ENCODE results near the gene CADPS2.

Gene CADPS2

GRCh38 chr7:122525355-122525754, 360.9 kb downstream of the CADPS2 start:
- no peak for DNase-seq (ENCODE audit: low spot score)

DNA sequence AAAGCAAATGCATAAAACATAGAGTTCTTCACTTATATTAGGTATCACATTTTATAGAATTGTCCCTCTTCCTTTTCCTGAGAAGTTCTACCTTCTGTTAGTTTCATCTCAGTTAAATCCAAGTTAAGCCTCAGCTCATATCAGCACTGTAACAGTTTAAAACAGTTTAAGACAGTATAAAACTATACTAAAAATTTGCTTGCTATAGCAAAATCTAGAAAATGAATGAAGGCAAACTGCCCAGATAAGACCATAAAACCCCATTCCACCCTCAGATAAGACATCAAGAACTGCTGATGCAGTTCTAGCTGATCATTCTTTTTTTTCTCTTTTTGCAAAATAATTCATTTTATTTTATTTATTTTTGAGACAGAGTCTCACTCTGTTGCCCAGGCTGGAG, 364.5 kb downstream of the CADPS2 start:
- DNase-seq (ENCODE audit: low spot score), result no peak

GRCh38 chr7:122520971-122521555, 365.2 kb downstream of the CADPS2 start:
- no peak for DNase-seq (ENCODE audit: low spot score)

GRCh38 chr7:122518488-122518887, 367.8 kb downstream of the CADPS2 start:
- no peak for DNase-seq (ENCODE audit: low spot score)

- DNase-seq (ENCODE audit: low spot score), result no peak
These were observed 368.7 kb downstream of the CADPS2 start for GRCh38 chr7:122517576-122517975.

DNA sequence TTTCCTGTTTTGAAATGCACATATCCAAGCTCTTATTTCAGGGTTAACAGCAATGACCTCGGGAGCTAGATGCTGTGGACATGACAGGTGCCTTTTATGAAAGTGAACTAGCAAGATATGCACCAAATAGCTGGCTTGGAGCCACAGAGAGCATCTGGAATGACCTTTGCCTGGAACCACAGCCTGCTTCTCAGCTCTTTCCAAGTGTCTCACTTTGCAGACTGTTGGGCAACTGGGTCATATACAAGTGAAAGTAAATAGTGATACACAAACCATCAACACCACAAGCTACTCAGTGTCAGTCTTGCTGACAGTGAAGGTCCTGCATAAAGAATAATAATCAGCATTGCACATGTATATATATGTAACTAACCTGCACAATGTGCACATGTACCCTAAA, 370.9 kb downstream of the CADPS2 start:
- DNase-seq (ENCODE audit: low spot score), result no peak

GRCh38 chr7:122511268-122511667, 375.0 kb downstream of the CADPS2 start:
- DNase-seq (ENCODE audit: low spot score), result no peak

GRCh38 chr7:122507591-122507990, 378.7 kb downstream of the CADPS2 start:
- no peak for DNase-seq (ENCODE audit: low spot score)

GRCh38 chr7:122492007-122492406, 394.3 kb downstream of the CADPS2 start:
- DNase-seq (ENCODE audit: low spot score), result no peak

- no peak for DNase-seq (ENCODE audit: low spot score)
These were observed 398.0 kb downstream of the CADPS2 start for GRCh38 chr7:122488241-122488640.

DNA sequence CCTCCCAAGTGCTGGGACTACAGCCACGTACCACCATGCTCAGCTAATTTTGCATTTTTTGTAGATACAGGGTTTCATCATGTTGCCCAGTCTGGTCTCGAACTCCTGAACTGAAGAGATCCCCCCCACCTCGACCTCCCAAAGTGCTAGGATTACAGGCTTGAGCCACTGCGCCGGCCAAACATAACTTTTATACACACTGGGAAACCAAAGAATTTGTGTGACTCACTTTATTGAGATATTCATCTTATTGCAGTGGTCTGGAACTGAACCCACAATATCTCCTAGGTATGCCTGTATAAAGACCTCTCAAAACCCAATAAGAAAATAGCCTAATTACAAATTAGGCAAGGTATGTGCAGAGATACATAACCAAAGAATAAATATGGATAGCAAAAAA, 399.1 kb downstream of the CADPS2 start:
- DNase-seq (ENCODE audit: low spot score), result no peak

DNA sequence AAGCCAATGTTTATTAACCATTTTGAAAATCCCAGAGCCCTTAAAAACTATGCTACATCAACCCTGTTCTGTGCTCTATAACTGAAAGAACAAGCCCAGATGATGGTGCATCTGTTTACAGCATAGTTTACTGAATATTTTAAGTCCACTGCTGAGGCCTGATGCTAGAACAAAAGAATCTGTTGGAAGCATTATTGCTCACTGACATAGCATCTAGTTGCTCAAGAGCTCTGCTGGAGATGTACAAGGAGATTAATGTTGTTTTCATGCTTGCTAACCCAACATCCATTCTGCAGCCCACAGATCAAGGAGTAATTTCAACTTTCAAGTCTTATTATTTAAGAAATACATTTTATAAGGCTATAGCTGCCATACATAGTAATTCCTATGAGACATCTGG, 400.4 kb downstream of the CADPS2 start:
- no peak for DNase-seq (ENCODE audit: low spot score)

DNA sequence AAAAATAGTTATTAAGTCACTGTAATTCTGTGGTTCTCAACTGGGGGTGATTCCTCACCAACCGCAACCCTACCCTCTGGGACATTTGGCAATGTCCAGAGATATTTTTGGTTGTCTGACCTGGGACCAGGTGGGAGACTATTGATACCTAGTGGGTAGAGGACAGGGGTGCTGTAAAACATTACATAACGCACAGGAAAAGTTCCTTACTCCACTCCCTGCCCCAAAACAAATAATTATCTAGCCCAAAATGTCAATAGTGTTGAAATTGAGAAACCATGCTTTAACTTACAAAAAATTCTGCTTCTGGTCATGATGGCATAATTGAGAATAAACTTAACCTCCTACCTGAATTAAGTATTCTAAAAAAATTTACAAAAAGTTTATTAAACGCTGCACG, 404.0 kb downstream of the CADPS2 start:
- DNase-seq (ENCODE audit: low spot score), result no peak

DNA sequence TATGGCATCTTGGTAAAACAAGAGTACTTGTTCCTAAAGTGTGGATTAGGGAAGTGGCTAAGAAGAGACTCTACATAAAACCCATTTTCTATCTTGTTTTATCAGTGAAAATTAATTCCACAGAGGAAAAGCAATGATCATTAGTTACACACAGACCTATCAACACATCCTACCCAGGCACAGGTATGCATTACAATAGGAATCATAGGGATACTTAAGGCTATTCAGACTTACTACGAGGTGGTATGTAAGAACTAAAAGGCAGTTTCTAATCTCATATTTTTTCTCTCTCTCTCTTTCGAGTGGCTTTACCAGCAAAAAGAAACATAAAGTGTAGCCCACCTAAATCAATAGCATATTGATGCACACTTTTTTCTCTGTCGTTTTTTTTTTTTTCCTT, 415.4 kb downstream of the CADPS2 start:
- DNase-seq (ENCODE audit: low spot score), result no peak

DNA sequence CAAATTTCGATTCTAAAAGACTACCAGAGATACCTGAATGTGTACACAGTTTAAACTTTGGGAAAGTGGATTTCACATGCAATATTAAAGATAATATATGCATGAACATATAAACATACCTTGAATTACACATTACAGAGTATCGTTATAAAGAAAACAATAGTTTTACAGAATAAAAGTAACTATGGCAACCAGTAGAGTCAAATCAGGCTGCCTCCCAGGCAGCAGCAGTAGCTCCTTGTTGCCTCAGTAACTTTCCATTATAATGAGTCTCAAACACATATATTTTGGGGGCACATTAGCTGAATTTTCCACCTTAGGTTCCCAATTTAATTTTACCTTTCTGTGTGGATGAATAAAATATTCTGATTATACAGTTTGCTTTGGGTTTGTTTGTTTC, 417.3 kb downstream of the CADPS2 start:
- DNase-seq (ENCODE audit: low spot score), result no peak

- no peak for DNase-seq (ENCODE audit: low spot score)
These were observed 418.4 kb downstream of the CADPS2 start for GRCh38 chr7:122467661-122468449.

DNA sequence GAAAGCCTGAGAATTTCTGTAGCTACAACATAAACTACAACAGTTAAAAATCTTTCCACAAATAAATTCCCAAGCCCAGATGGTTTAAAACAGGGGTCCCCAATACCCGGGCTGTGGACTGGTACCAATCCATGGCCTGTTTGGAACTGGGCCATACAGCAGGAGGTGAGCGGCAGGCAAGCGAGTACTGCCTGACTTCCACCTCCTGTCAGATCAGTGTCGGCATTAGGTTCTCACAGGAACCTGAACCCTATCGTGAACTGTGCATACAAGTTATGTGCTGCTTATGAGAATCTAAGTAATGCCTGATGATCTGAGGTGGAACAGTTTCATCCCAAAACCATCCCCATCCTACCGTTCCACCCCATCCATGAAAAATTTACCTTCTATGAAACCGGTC, 421.0 kb downstream of the CADPS2 start:
- DNase-seq (ENCODE audit: low spot score), result no peak

GRCh38 chr7:122463631-122464030, 422.6 kb downstream of the CADPS2 start:
- no peak for DNase-seq (ENCODE audit: low spot score)

- no peak for DNase-seq (ENCODE audit: low spot score)
These were observed 425.3 kb downstream of the CADPS2 start for GRCh38 chr7:122460936-122461335.

GRCh38 chr7:122457969-122458368, 428.3 kb downstream of the CADPS2 start:
- no peak for DNase-seq (ENCODE audit: low spot score)

DNA sequence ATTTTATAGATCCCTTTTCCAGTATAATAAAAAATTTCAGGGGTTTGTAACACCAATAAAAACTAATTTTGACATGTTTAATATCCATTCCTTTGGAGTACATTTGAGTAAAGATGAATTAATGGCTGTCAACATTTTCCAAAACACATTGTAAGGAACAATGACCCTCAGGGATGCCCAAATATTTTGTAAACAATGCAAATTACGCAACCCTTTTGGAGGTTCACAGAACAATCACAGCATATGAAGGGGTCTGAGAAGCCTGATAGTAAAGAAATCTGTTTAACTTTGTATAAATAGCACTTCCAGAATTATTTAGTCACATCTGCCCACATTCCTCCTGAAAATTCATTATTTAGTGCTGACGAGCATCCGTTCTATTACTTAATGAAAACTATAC, 428.9 kb downstream of the CADPS2 start:
- DNase-seq (ENCODE audit: low spot score), result no peak

GRCh38 chr7:122454776-122455507, 431.3 kb downstream of the CADPS2 start:
- no peak for DNase-seq (ENCODE audit: low spot score)

DNA sequence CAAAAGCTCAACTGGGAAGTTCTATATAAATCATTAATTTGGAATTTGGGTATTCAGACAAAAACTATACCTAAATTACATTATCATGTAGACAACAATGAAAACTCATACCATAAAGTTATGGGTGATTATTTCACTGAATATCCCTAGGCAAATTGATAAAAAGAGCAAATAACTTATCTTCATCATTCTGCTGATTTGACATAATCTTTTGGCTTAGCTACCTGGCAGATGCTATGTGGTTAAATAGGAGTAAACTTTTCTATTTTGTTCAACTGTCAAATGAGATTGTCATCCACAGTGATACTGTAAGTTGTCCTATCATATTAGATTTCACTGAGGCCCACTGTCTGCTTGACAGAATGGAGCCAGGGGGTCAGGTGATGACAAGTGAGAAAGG, 432.8 kb downstream of the CADPS2 start:
- no peak for DNase-seq (ENCODE audit: low spot score)
